Hepatocyte (in vitro differentiated cells): ENCODE data around the gene SORCS3.

Experiments used
- EZH2 ChIP-seq: fragments of 200-600 bp; sonication (generic); IDR thresholded peaks from 2 replicates; pipeline ENCODE4 v1.6.1; 2016; ENCODE audit warnings: antibody characterized with exemption, mild to moderate bottlenecking, borderline replicate concordance
- EZH2phosphoT487 ChIP-seq: fragments of 200-600 bp; sonication (generic); IDR thresholded peaks from one replicate; pipeline ENCODE4 v1.6.1; 2018; ENCODE audit warnings: antibody characterized with exemption, mild to moderate bottlenecking, low read depth, moderate library complexity; ENCODE audit not compliant: unreplicated experiment, severe bottlenecking
- TF ChIP-seq, protein P1 (sequence below): fragments of 200-600 bp; sonication (generic); IDR thresholded peaks from 2 replicates; pipeline ENCODE4 v1.5.1; 2016; ENCODE audit warnings: antibody characterized with exemption, mild to moderate bottlenecking; ENCODE audit not compliant: poor library complexity

DNA sequence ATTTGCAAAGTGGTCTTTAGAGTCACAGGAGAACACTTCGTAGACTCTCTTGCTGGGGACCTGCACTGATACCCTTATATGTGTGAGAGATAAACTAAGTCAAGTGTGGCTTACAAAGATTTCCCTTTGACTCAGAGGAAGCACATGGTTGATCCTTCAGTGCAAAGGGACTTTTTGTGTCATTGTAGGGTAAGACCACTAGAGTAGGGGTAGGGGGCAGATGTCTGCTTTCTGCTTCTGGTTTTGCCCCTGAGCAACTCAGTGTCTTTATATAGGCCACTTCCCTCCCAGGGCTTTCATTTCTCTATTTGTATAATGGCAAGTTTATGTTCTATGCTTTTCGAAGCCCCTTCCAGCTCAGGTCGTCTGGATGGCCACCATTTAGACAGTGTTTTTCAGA is 281.7 kb downstream of the SORCS3 start:
- no peak for TF ChIP-seq EZH2phosphoT487
- TF ChIP-seq, protein P1, sequence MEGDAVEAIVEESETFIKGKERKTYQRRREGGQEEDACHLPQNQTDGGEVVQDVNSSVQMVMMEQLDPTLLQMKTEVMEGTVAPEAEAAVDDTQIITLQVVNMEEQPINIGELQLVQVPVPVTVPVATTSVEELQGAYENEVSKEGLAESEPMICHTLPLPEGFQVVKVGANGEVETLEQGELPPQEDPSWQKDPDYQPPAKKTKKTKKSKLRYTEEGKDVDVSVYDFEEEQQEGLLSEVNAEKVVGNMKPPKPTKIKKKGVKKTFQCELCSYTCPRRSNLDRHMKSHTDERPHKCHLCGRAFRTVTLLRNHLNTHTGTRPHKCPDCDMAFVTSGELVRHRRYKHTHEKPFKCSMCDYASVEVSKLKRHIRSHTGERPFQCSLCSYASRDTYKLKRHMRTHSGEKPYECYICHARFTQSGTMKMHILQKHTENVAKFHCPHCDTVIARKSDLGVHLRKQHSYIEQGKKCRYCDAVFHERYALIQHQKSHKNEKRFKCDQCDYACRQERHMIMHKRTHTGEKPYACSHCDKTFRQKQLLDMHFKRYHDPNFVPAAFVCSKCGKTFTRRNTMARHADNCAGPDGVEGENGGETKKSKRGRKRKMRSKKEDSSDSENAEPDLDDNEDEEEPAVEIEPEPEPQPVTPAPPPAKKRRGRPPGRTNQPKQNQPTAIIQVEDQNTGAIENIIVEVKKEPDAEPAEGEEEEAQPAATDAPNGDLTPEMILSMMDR: no peak
- no peak for TF ChIP-seq EZH2
